Right ventricle myocardium inferior (tissue), 1 donor: ENCODE data around the gene CYCS. TPM values are rescaled to one million over a fixed set of nuclear protein-coding genes. Genes with fewer than 3 reads are reported as not detected.
"Not testable (repeated sequence)": the region's sequence is repeated elsewhere in the genome, so short reads cannot be mapped to it uniquely, and the experiment has no call there.

Experiments
- ATAC-seq: fragments of 200-7000 bp; cut with Tn5 transposase; one replicate; pipeline ENCODE4 v1.9.1; 2020; ENCODE audit warnings: mild to moderate bottlenecking, moderate library complexity
- DNase-seq: peaks from one replicate; pipeline ENCODE4 v3.0.0; 2021; ENCODE audit errors: missing footprints
- intact Hi-C: fragments of 100-400 bp; cut with DNase I; formaldehyde crosslinking; loops from one replicate; pipeline ENCODE4 v1.11.0; 2022
- long read RNA-seq: library from polyadenylated mRNA; unstranded; transcript quantifications from one replicate; pipeline ENCODE4 v2.0.0, GENCODE V29; 2021
- total RNA-seq: library from RNA; stranded (reverse); fragmentation: NEBNext Ultra II Directional; extraction: Animal tissue kit (Norgen Biotek cat#: 25700); gene quantifications from one replicate; pipeline ENCODE4 v1.2.1, GENCODE V29; 2021
- donor health status: DM: no; HTN: yes; CAD: no; lungs with severe emphysema.

CYCS gene
- total RNA-seq, result 699 TPM
- long read RNA-seq, full-length matches to known transcripts, result 245 of 254 reads
- long read RNA-seq, partial matches to known transcripts, result 3 of 254 reads
- long read RNA-seq, other reads (novel, unspliced or antisense), result 6 of 254 reads

DNA sequence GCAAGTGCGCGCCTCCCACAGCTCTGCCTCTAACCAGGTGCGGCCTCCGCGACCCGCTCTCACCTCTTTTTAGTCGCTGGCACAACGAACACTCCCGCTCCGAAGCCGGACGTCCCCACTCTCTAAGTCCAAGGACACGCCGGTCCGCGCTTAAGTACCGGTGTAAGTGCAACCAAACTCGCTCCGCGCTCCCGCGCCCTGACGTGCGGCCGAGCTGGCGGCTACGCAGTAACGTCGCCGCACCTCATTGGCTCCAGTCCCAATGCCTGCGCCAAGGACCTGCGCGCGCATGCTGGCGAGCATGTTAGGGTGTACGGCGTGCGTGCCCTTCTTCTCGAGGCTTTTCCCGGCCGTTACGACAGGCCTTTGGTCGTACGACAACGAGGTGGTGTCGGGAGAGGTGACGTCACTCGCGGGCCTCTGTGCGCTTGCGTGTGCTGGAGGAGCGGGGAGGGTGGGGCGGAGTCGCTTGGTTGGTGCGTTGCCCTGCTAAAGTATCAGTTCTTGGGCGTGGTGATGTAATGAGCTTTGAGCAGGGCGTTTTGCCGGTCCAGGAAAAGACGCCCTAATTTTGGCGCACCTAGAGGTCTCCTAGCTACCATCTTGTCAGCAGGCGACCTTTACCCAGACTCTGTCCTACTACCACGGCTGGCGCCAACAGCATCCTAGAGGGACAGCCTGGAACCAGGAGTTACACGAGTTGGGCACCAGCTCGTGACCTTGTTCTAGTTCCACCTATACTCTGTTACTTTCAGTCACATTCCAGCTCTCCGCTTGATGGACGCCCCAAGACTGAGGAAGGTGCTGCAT is at the start of gene CYCS:
Gene CYCS (minus strand): TSS at position 124 of the 810 bp plus-strand sequence. CDS start 1,141 bp downstream, outside the sequence.
- intact Hi-C loops, result no loop called here
- ATAC-seq (peak; percentile 99), DNase-seq (peak; percentile 100)

DNA sequence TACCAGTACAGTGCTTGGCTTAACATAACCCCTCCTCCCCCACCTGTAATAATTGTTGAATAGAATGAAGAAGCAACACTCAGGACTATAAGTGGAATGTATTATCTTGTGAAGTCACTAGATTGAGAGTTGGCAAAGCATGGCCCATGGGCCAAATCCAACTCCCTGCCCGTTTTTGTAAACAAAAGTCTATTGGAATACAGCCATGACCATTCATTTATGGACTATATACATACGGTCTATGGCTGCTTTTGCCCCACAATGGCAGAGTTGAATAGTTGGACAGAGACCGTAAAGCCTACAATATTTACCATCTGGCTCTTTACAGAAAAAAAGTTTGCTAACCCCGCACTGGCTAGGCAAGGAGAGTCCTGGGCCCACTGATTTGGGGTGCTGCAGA is 48.1 kb upstream of the CYCS start:
- ATAC-seq, result no peak
- no peak for DNase-seq
- intact Hi-C loops, result no loop called here

GRCh38 chr7:25171516-25171915 is 46.5 kb upstream of the CYCS start:
- ATAC-seq (no peak), DNase-seq (no peak)
- intact Hi-C loops, result no loop called here

- ATAC-seq (no peak), DNase-seq (no peak)
- intact Hi-C loops, result no loop called here
Observed at GRCh38 chr7:25171071-25171470, 46.0 kb upstream of the CYCS start.

DNA sequence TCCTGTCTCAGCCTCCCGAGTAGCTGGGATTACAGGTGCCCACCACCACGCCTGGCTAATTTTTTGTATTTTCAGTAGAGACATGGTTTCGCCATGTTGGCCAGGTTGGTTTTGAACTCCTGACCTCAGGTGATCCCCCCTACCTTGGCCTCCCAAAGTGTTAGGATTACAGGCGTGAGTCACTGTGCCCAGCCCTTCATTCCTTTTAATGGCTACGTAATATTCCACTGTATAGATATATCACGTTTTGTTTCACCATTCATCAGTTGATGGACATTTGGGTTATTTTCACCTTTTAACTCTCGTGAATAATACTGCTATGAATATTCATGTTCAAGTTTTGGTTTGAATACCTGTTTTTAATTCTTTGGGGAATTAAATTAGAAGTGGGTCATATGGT is 44.6 kb upstream of the CYCS start:
- ATAC-seq (no peak), DNase-seq (no peak)
- intact Hi-C loops, result no loop called here

DNA sequence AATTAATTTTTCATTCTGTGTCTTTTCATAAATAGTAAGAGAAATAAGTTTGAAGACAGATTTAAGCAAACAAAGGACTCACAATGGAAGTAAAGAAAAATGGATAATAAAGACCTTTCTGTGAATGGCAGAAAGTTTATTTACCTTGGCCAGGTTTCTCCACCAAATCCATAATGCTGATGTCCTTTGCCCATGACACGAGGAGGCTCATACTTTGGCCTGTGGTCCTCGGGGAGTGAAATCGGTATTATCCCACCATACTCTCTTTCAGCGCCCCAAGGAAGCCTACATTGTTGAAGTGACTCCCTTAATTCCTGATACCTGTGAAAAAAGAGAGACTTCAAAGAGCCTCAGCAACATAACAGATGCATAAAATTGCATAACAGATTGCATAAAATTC is 43.1 kb upstream of the CYCS start:
- DNase-seq, result no peak
- ATAC-seq, result no peak
- intact Hi-C loops, result no loop called here

GRCh38 chr7:25167262-25167843 is 42.3 kb upstream of the CYCS start:
- ATAC-seq (no peak), DNase-seq (no peak)
- intact Hi-C loops, result no loop called here

- ATAC-seq, DNase-seq, intact Hi-C loops: not testable (repeated sequence)
Observed at GRCh38 chr7:25159983-25160596, 35.0 kb upstream of the CYCS start.

GRCh38 chr7:25158966-25159365 is 33.9 kb upstream of the CYCS start:
- no peak for DNase-seq
- intact Hi-C loops, result no loop called here
- no peak for ATAC-seq

DNA sequence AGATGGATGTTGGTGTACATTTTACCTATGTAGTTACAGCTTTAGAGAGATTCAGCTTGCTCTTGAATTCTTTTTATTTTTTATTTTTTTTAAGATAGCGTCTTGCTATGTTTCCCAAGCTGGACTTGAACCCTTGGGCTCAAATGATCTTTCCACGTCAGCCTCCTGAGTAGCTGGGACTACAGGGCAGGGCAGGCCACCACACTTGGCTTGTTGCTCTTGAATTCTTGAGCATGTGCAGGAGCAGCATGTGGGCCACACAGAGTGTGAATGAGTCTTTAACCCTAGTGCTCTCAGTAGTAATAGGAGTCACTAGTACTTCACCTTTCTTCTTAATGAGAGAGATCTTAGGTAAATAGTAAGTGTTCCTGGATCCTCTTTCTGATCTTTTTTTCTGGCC is 26.7 kb upstream of the CYCS start:
- no peak for DNase-seq
- no peak for ATAC-seq
- intact Hi-C loops, result no loop called here

DNA sequence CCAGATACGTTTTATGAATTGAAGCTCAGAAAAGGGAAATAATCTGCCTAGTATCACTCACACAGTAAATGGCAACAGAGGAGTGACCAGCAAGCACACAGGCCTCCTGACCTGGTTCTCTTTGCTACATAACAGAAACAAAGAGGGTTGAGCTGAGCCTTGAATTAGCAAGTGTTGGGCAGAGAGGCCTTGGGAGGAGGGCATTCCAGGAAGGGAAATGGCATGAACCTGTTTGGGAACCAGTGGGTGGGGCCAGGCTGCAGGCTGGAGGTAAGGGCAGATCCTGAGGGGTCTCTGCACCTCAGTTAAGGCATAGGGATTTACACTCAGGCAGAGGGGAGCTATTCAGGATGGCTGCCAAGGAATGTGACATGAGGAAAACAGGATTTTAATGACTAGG is 24.8 kb upstream of the CYCS start:
- no peak for ATAC-seq
- intact Hi-C loops, result no loop called here
- DNase-seq, result no peak

DNA sequence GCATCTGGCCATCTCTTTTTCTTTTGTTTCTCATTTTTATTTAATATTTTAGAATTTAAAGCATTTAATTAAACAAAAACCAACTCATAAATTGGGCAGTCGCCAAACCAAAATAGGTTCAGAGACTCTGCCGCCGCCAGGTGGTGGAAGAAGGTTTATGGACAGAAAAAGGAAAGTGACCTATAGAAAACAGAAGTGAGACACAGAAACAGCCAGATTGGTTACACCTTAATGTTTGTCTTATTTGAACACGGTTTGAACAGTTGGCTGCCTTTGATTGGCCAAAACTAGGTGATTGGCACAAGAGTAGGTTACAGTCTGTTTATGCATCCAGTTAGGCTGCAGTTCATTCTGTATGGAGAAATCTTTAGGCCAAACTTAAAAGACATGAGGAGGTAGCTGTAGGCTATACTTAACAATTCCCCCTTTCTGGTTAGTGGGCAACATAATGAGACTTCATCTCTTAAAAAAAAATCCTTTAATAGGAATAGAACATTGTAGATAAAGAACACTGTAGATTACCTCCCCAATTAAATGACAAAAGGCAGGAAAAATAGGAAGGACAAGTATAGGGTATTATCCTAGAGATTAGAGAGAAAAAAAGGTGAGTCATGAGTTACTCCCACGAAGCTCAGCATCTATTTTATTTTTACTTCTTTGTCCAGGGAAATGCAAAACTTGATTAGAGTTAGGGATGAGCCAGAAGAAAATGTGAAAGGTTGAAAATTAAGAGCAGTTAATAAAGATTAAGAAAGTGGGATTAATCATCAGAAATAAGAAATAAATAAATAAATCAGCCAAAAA is 23.9 kb upstream of the CYCS start:
- intact Hi-C loops, result no loop called here
- ATAC-seq, result no peak
- DNase-seq, result no peak

DNA sequence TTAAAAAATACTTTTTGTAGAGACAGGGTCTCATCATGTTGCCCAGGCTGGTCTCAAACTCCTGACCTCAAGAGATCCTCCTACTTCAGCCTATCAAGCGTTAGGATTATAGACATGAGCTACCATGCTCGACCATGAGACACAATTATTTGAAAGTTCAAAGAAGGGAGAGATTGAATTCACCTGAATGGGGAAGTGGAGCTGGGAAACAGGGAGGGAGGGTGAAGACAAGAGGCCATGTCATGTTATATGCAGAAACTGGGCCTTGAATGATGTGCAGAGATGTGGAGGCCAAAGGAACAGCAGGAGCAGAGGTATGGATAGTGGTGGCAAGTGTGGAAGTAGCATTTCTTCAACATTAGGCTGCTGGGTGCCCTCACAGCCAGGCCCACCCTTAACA is 18.7 kb upstream of the CYCS start:
- DNase-seq, result no peak

GRCh38 chr7:25139536-25139935 is 14.5 kb upstream of the CYCS start:
- DNase-seq (no peak), ATAC-seq (no peak)
- intact Hi-C loops, result no loop called here

More for the DNA sequence above, 18.7 kb upstream of the CYCS start:
- ATAC-seq, result no peak
- intact Hi-C loops, result no loop called here

DNA sequence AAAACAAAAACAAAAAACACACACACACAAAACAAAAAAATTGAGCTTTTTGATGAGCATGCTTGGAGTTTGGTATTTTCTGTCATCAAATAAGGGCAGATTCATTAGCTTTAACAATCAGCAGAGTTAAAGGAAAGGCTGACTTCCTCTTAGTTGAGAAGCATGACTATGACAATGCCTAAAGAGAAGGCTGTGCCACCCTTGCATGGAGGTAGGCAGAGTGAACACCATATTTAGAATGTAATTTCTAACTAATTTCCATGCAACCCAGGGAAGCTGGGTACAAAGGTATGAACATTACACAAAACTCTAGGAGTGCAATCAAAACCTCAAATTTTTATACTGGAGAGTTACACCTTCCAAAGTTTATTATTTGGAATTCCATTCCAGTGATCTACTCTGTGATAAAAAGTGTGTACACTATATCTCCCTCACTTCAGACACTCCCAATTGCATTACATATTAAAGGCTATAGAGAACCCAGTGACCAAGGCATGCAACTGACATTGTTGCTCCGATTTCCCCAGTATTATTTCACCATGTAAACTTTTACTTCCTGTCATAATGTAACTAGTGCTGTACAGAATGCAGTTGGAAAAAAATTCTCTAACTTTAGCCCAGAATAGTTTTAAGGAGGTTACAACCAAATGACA is 9.4 kb upstream of the CYCS start:
- no peak for ATAC-seq
- intact Hi-C loops, result no loop called here
- DNase-seq, result no peak

DNA sequence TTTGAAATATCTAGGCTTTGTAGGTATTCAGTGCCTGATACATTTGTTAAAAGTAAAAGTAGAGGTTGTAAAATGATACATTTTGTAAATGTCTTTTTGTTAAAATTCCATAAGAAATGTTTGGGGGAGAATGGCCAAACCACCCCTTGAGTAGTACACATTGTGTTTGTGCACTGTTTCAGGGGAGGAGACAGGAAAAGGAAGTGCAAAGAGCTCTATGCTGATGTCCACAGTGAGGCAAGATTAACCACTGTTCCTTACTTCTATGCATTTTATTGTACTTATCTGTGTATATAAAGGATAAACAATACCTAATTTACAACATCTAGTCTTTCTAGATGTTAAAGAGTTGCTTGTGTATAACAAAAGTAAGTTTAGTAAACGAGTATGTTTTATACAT is 7.4 kb upstream of the CYCS start:
- no peak for DNase-seq
- ATAC-seq, result no peak
- intact Hi-C loops, result no loop called here

DNA sequence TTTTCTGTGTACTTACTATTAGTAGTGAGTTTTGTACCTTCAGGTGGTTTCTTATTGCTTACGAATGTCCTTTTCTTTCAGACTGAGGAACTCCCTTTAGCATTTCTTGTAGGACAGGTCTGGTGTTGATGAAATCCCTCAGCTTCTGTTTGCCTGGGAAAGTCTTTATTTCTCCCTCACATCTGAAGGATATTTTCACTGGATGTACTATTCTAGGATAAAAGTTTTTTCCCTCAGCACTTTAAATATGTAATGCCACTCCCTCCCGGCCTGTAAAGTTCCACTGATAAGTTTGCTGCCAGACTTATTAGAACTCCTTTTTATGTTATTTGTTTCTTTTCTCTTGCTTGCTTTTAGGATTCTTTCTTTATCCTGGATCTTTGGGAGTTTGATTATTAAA is 1.7 kb upstream of the CYCS start:
- ATAC-seq, result no peak
- intact Hi-C loops, result no loop called here
- DNase-seq, result no peak

DNA sequence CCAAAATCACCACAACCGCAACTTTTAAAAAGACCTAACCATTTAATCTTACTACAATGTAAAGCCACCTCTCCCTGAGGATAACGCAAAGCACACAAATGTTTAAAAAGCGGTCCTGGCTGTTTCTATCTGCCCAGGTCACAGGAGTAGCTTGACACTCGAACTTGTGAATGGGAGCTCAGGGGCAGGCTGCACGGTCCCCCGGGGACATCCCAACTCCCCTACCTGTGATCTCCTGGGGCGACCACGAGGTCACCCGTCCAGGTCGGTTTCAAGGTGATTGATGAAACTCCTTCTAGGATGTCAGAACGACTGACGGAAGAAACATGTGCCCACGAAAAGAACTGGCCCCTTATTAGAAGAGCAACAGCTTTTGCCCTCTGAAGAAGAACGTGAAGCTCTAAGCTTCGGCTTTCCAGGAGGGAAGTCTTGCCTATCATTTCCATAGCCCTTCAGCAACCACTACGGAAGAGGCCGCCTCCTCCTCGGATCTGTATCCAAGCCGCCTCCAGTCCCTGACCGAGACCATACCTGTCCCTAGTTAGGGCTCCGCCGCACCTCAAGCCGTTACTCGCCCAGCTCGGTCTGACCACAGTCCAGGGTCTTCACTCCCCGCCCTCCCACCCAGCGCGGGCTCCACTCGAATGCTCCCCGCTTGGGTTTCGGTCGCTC is 459 bp downstream of the CYCS start:
- peak; percentile 2 for ATAC-seq
- intact Hi-C loops, result no loop called here
- no peak for DNase-seq
